ENCODE results near the gene MRPL43. TPM values are rescaled to one million over a fixed set of nuclear protein-coding genes. Genes with fewer than 3 reads are reported as not detected.
A peak's percentile ranks its signal among the peaks of the same experiment; 100 is the strongest.

Gene MRPL43
- total and polyA plus RNA-seq, 10 donors: 38.3 to 92.4 (median 51.0) TPM

DNA sequence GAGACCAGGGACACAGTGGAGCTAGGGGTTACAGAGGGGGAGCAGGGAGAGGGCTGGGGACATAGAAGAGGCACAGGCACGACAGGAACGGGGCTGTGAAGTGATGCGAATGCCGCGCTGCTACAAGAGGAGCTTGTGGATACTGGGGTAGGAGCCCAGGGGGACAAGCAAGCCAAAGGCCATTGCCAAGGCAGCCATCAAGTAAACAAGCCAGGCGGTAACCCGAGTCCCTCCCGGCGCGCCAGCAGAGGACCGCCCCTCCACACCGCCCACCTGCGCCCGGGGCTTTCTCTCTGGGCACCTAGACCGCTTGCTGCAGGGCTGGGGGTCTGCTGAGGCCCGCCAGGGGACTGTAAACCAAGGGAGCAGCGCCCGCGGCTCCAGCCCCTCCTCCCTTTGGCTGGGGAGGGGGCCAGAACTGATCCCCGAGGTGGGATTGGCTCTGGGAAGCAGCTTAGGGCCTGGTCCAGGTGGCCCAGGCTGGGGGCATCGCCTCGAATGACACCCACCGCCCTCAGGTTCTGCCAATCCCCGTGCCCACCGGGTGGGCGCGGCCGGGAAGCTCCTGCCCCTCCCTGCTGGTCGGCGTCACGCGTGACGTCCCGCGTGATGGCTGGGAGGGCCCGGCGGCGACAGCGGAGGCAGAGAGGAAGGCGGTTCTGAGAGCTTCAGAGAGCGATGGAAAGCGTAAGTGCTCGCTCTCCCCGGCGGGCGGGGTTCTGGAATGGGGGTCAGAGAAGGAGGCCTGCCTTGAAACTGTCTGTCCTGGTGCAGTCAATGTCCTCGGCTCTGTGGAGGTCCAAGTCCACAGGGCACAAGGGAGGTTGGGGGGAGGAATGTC is 44.7 kb upstream of the MRPL43 start:
- intact Hi-C loops (cut with DNase I; ENCODE audit: low total_unique reads): no loop called here
- H3K4me3 ChIP-seq: peak overlapping the region; percentile 50 to 82 (median 75)
- H3K4me1 ChIP-seq: peaks cover 6 to 58% (median 33%) of the 10 kb centered on the region in 6 donors
- no peaks in the 10 kb centered on the region for H3K9me3 ChIP-seq
- H3K27me3 ChIP-seq (replicated peaks in 1 of 7): peaks cover 0 to 24% (median 0%) of the 10 kb centered on the region in 7 donors
- TF ChIP-seq POLR2A (IDR thresholded peaks at IDR 0.05) (no peak), POLR2AphosphoS5 (IDR thresholded peaks at IDR 0.05) (peak; percentile 73 to 89 (median 85))
- TF ChIP-seq, protein P1, sequence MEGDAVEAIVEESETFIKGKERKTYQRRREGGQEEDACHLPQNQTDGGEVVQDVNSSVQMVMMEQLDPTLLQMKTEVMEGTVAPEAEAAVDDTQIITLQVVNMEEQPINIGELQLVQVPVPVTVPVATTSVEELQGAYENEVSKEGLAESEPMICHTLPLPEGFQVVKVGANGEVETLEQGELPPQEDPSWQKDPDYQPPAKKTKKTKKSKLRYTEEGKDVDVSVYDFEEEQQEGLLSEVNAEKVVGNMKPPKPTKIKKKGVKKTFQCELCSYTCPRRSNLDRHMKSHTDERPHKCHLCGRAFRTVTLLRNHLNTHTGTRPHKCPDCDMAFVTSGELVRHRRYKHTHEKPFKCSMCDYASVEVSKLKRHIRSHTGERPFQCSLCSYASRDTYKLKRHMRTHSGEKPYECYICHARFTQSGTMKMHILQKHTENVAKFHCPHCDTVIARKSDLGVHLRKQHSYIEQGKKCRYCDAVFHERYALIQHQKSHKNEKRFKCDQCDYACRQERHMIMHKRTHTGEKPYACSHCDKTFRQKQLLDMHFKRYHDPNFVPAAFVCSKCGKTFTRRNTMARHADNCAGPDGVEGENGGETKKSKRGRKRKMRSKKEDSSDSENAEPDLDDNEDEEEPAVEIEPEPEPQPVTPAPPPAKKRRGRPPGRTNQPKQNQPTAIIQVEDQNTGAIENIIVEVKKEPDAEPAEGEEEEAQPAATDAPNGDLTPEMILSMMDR (IDR thresholded peaks at IDR 0.05 in 8 of 11, conservative IDR thresholded peaks at IDR 0.05 in 3 of 11): peak in 1 of 11 experiments; percentile 17
- peaks cover 5 to 27% (median 23%) of the 10 kb centered on the region in 6 donors for H3K36me3 ChIP-seq
- peak overlapping the region; percentile 81 to 97 (median 94) for H3K27ac ChIP-seq
- 0 to 1% (median 1%) methylated on average over 25 to 47 of the region's 47 CpGs for WGBS, 5 donors
- DNase-seq: peak; percentile 97

DNA sequence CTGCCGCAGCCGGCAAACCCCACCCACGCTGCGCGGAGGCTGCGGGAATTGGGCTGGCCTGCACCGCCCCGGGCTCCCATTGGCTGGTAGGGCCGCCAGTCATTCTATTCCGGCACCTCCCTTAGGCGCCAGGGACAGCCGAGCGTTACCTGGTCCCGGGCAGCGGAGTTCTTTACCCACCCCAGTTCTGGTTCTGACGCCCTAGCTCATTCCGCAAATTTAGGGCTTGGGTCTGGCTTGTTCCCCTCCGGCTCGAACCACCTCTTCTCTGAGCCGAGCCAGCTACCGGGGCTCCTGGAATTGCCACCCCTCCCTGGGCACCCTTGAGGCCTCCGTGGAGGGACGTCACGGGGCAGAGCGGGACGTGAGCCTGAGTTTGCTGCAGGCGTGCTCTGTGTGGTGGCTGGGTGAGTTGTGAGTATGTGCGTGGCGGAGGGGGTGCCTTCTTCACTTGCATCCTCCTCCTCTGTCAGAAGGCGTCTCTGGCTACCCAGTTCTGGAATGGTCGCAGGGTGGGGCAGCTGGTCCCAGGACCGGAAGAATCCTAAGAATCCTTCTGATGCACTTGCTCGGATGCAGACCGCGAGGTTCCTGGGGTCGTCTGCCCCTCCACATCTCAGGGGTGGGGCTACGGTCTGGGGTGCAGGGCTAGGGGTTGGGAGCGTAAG is 44.0 kb upstream of the MRPL43 start, which contains the start of the genes PDZD7 and SFXN3:
TSS of gene PDZD7 (minus strand) at position 2 of the 668 bp plus-strand sequence. CDS start 910 bp downstream, outside the sequence.
TSS of gene SFXN3 (plus strand) at position 107 of the 668 bp plus-strand sequence. CDS start 3,461 bp downstream, outside the sequence.
- Histone ChIP-seq H3K4me1 (peaks cover 6 to 58% (median 33%) of the 10 kb centered on the region in 6 donors), H3K36me3 (peaks cover under 1 to 19% (median 16%) of the 10 kb centered on the region in 6 donors), H3K4me3 (peak within 1 kb of the TSS; percentile 50 to 82 (median 75)), H3K9me3 (no peaks in the 10 kb centered on the region), H3K27ac (peak within 1 kb of the TSS; percentile 81 to 97 (median 94)), H3K27me3 (replicated peaks in 1 of 7) (peaks cover 0 to 24% (median 0%) of the 10 kb centered on the region in 7 donors)
- intact Hi-C loops (cut with DNase I; ENCODE audit: low total_unique reads): no loop called here
- TF ChIP-seq POLR2A (IDR thresholded peaks at IDR 0.05) (no peak), POLR2AphosphoS5 (IDR thresholded peaks at IDR 0.05) (peak; percentile 76 to 85 (median 82))
- TF ChIP-seq, protein P1 (IDR thresholded peaks at IDR 0.05 in 8 of 11, conservative IDR thresholded peaks at IDR 0.05 in 3 of 11): peak in 3 of 11 experiments; percentile 19 to 31 (median 30)
- peak; percentile 99 for DNase-seq
- 0 to 1% (median 1%) methylated on average over 31 to 38 of the region's 38 CpGs for WGBS, 5 donors

DNA sequence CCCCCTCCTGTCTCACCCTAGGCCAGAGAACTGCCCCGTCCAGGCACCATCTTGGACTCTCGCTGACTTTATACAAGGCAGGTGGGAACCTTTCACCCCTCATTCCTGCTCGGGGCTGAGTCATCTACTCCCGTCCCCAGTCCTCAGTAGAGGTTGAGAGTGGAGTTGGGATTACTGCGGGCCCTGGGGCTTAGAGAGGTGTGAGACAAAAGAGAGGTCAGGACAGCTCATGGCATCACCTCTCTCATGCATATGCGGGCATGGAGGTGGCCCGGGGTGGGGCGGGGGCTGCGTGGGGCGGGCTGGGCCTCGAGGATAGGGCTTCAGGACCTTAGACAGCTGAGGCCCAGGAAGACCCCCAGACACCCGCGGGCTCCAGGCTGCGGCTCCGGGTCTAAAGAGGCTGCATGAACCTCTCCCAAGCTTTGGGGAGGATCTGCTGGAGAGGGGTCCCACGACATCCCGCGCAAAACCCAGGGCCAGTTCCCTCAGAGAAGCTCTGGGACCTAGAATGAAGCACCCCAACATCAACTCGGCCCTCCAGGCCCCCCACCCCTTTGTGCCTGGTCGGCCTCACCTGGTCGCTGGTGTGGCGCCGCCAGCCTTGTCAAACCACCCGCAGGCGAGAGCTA is 43.3 kb upstream of the MRPL43 start:
- TF ChIP-seq POLR2AphosphoS5 (IDR thresholded peaks at IDR 0.05) (no peak), POLR2A (IDR thresholded peaks at IDR 0.05) (no peak)
- TF ChIP-seq, protein P1 (IDR thresholded peaks at IDR 0.05 in 8 of 11, conservative IDR thresholded peaks at IDR 0.05 in 3 of 11): no peak
- Histone ChIP-seq H3K4me1 (peaks cover 6 to 58% (median 33%) of the 10 kb centered on the region in 6 donors), H3K36me3 (peaks cover 0 to 13% (median 9%) of the 10 kb centered on the region in 6 donors), H3K27ac (peak overlapping the region; percentile 81 to 97 (median 94)), H3K4me3 (peak overlapping the region; percentile 50 to 82 (median 75)), H3K9me3 (no peaks in the 10 kb centered on the region), H3K27me3 (replicated peaks in 1 of 7) (peaks cover 0 to 24% (median 0%) of the 10 kb centered on the region in 7 donors)
- intact Hi-C loops (cut with DNase I; ENCODE audit: low total_unique reads): no loop called here
- DNase-seq: no peak
- WGBS, 5 donors: 8 to 14% (median 13%) methylated on average over 18 to 25 of the region's 25 CpGs
